GM12878 (cell line): ENCODE data around the gene BEX3. TPM values are rescaled to one million over a fixed set of nuclear protein-coding genes. Genes with fewer than 3 reads are reported as not detected.

Experiments
- ATAC-seq: fragments of 200-7000 bp; cut with Tn5 transposase; 3 replicates; pipeline ENCODE4 v1.9.1; 2020; ENCODE audit warnings: mild to moderate bottlenecking, moderate library complexity
- BruUV-seq: library from RNA; stranded (reverse); fragments of 400-500 nt; replicated peaks from 2 replicates; lab custom pipeline; 2021; lab: Mats Ljungman, UMichigan
- CTCF ChIA-PET: fragments of 300-600 bp; sonication (Branson Sonifier 250); formaldehyde crosslinking; extraction: SDS; loops from one replicate; lab custom pipeline; 2021; ENCODE audit warnings: inconsistent platforms; lab: Yijun Ruan, JAX
- POLR2A ChIA-PET: fragments of 350-600 bp; formaldehyde crosslinking; extraction: SDS; loops from one replicate; lab custom pipeline; 2021; ENCODE audit warnings: inconsistent platforms; lab: Charles Lee
- RAD21 ChIA-PET: fragments of 300-600 bp; sonication (Branson Sonifier 250); formaldehyde crosslinking; loops from one replicate; lab custom pipeline; 2023; ENCODE audit warnings: antibody characterized with exemption; ENCODE audit not compliant: unreplicated experiment; lab: Charles Lee
- SMC1A ChIA-PET: fragments of 300-600 bp; sonication (Branson Sonifier 250); formaldehyde crosslinking; loops from one replicate; lab custom pipeline; 2023; ENCODE audit not compliant: unreplicated experiment, uncharacterized antibody; lab: Charles Lee
- DNase-seq: peaks from one replicate; pipeline ENCODE4 v3.0.0-alpha.2; 2011; ENCODE audit warnings: low read depth, low spot score
- FAIRE-seq: peaks from 3 replicates; lab custom pipeline; 2011; peaks lifted over from hg19 to GRCh38; lab: Jason Lieb, UNC
- H2AFZ ChIP-seq: 2 replicates; pipeline ENCODE4 v1.6.0; 2011; ENCODE audit warnings: low read depth, low read length, control low read depth; ENCODE audit not compliant: control insufficient read depth
- H3K27ac ChIP-seq: 2 replicates; pipeline ENCODE4 v1.5.1; 2011; ENCODE audit warnings: control low read depth; ENCODE audit not compliant: control insufficient read depth, insufficient read depth
- H3K27me3 ChIP-seq, 2 experiments: replicated peaks in 1 of 2; 2 replicates each; pipeline versions ENCODE4 v1.6.0 to v1.6.1; 2011; ENCODE audit warnings: low read length in 1 of 2; ENCODE audit not compliant: control insufficient read depth in 2 of 2, insufficient read depth in 2 of 2
- H3K36me3 ChIP-seq, 2 experiments: 2 replicates each; pipeline ENCODE4 v1.5.1; 2011; ENCODE audit warnings: low read length in 1 of 2; ENCODE audit not compliant: control insufficient read depth in 2 of 2, insufficient read depth in 2 of 2
- H3K4me1 ChIP-seq: 2 replicates; pipeline ENCODE4 v1.6.1; 2011; ENCODE audit warnings: mild to moderate bottlenecking, low read length, moderate library complexity, mixed read lengths; ENCODE audit not compliant: control insufficient read depth, insufficient read depth
- H3K4me2 ChIP-seq: 2 replicates; pipeline ENCODE4 v1.6.0; 2011; ENCODE audit warnings: control low read depth; ENCODE audit not compliant: control insufficient read depth, insufficient read depth
- H3K4me3 ChIP-seq: fragments of 200-600 bp; sonication (generic); 2 replicates; pipeline ENCODE4 v1.5.1; 2016
- H3K79me2 ChIP-seq: 2 replicates; pipeline ENCODE4 v1.6.0; 2011; ENCODE audit warnings: low read length; ENCODE audit not compliant: control insufficient read depth, insufficient read depth
- H3K9ac ChIP-seq: 2 replicates; pipeline ENCODE4 v1.8.0; 2011; ENCODE audit warnings: low read length, control low read depth, mixed read lengths; ENCODE audit not compliant: control insufficient read depth, insufficient read depth
- H3K9me3 ChIP-seq: replicated peaks from 3 replicates; pipeline ENCODE4 v1.5.1; 2011; ENCODE audit warnings: mild to moderate bottlenecking, low read length; ENCODE audit not compliant: control insufficient read depth, insufficient read depth
- H4K20me1 ChIP-seq: 2 replicates; pipeline ENCODE4 v1.6.0; 2011; ENCODE audit not compliant: control insufficient read depth, insufficient read depth
- ASH2L ChIP-seq: fragments of 300-600, 200-600 bp; sonication (generic); IDR thresholded peaks from 2 replicates; pipeline ENCODE4 v1.6.1; 2017; ENCODE audit warnings: low read depth, mild to moderate bottlenecking, borderline replicate concordance
- ATF3 ChIP-seq: IDR thresholded peaks from 2 replicates; pipeline ENCODE4 v1.6.1; 2011; ENCODE audit warnings: low read depth, mild to moderate bottlenecking, low read length, moderate library complexity, borderline replicate concordance; ENCODE audit errors: extremely low read depth
- BMI1 ChIP-seq: fragments of 450-650 bp; IDR thresholded peaks from 2 replicates; pipeline ENCODE4 v1.6.1; 2016; ENCODE audit warnings: mild to moderate bottlenecking, moderate library complexity, borderline replicate concordance
- CBFB ChIP-seq: IDR thresholded peaks from 2 replicates; pipeline ENCODE4 v1.6.1; 2016; ENCODE audit warnings: antibody characterized with exemption, low read depth
- CEBPB ChIP-seq, 2 experiments: fragments of 150-350 bp in 1 of 2; IDR thresholded peaks; 2 replicates each; pipeline ENCODE4 v1.6.1; 2012 to 2014; ENCODE audit warnings: low read depth in 2 of 2, low read length in 2 of 2, borderline replicate concordance in 1 of 2, inconsistent platforms in 1 of 2
- E2F4 ChIP-seq: IDR thresholded peaks from 2 replicates; pipeline ENCODE4 v1.6.1; 2012; ENCODE audit warnings: low read depth, low read length, improper control_type of control experiment
- ELK1 ChIP-seq: IDR thresholded peaks from 2 replicates; pipeline ENCODE4 v1.6.1; 2012; ENCODE audit warnings: low read depth, low read length, improper control_type of control experiment
- ESRRA ChIP-seq: IDR thresholded peaks from 2 replicates; pipeline ENCODE4 v1.6.1; 2012; ENCODE audit warnings: mild to moderate bottlenecking, low read length, improper control_type of control experiment
- IKZF1 ChIP-seq: fragments of 450-650 bp; conservative IDR thresholded peaks from 2 replicates; pipeline ENCODE4 v1.6.1; 2017; ENCODE audit warnings: antibody characterized with exemption, mild to moderate bottlenecking
- IRF5 ChIP-seq: fragments of 450-650 bp; IDR thresholded peaks from 2 replicates; pipeline ENCODE4 v1.6.1; 2017; ENCODE audit warnings: borderline replicate concordance
- JUNB ChIP-seq: IDR thresholded peaks from 2 replicates; pipeline ENCODE4 v1.6.1; 2016; ENCODE audit warnings: antibody characterized with exemption, mild to moderate bottlenecking
- MAX ChIP-seq: IDR thresholded peaks from 2 replicates; pipeline ENCODE4 v1.6.1; 2012; ENCODE audit warnings: low read depth, low read length, improper control_type of control experiment
- POLR2AphosphoS5 ChIP-seq: IDR thresholded peaks from 2 replicates; pipeline ENCODE4 v1.6.1; 2011; ENCODE audit warnings: mild to moderate bottlenecking, low read length, inconsistent platforms
- RAD51 ChIP-seq: fragments of 450-650 bp; IDR thresholded peaks from 2 replicates; pipeline ENCODE4 v1.6.1; 2016; ENCODE audit warnings: moderate library complexity, mild to moderate bottlenecking, inconsistent platforms
- SMAD5 ChIP-seq: IDR thresholded peaks from 2 replicates; pipeline ENCODE4 v1.6.1; 2016; ENCODE audit warnings: antibody characterized with exemption, low read depth
- SREBF1 ChIP-seq: IDR thresholded peaks from 2 replicates; pipeline ENCODE4 v1.6.1; 2012; ENCODE audit warnings: mild to moderate bottlenecking, low read length
- SRF ChIP-seq, 2 experiments: IDR thresholded peaks; 2 replicates each; pipeline ENCODE4 v1.6.1; 2011; ENCODE audit warnings: low read depth in 2 of 2, low read length in 2 of 2, mild to moderate bottlenecking in 1 of 2, moderate library complexity in 1 of 2
- TCF3 ChIP-seq: IDR thresholded peaks from 2 replicates; pipeline ENCODE4 v1.6.1; 2012; ENCODE audit warnings: low read depth, mild to moderate bottlenecking, low read length, borderline replicate concordance; ENCODE audit not compliant: insufficient read depth
- ZZZ3 ChIP-seq: IDR thresholded peaks from 2 replicates; pipeline ENCODE4 v1.6.1; 2011; ENCODE audit warnings: low read depth; ENCODE audit not compliant: control insufficient read depth, insufficient read length
- WGBS: methylation state at CpG from one replicate; pipeline ENCODE4 v1.1.6; 2016; ENCODE audit warnings: low lambda C conversion rate; ENCODE audit not compliant: insufficient replicate concordance, insufficient coverage; ENCODE audit errors: missing lambda C conversion rate; 5-methylcytosine and 5-hydroxymethylcytosine counted together
- in situ Hi-C: fragments of 300-500 bp; cut with MboI; formaldehyde crosslinking; loops from 9 replicates; pipeline ENCODE4 v1.14.3; 2018; ENCODE audit warnings: mixed read lengths
- intact Hi-C: fragments of 100-400 bp; cut with micrococcal nuclease; formaldehyde crosslinking; loops from one replicate; pipeline ENCODE4 v1.14.2; 2022; ENCODE audit not compliant: unreplicated experiment
- polyA plus RNA-seq, 11 experiments: library from polyadenylated mRNA; depleted of rRNA in 4 of 11; unstranded in 6 of 11; stranded (reverse) in 5 of 11; fragments of >200 nt; fragmentation: Nextera tagmentation in 4 of 11; fragmentation: Illumina TruSeq in 1 of 11; extraction: Ambion mirVana in 4 of 11; extraction: Trizol in 1 of 11; gene quantifications; 1 replicate in 1 of 11; 2 replicates in 10 of 11; pipeline versions ENCODE4 v1.2.1 to v1.2.3, GENCODE V29; 2011 to 2016; ENCODE audit warnings: inconsistent platforms in 2 of 11, missing spikeins in 2 of 11, low read depth in 1 of 11
- total RNA-seq, 4 experiments: library from RNA; depleted of rRNA in 3 of 4; stranded (reverse); fragments of >200 nt in 3 of 4; fragmentation: Illumina TruSeq in 1 of 4; extraction: Trizol in 1 of 4; gene quantifications; 2 replicates each; pipeline versions ENCODE4 v1.2.1 to v1.2.3, GENCODE V29; 2013 to 2021

The BEX3 gene
- total and polyA plus RNA-seq, 10 of the 15 experiments (the other 5 are each of a cell fraction or from before 2014, with no cell fraction given), result 1.3 to 1.5 TPM; not detected in 8

GRCh38 chrX:103397707-103398106, 21.4 kb downstream of the BEX3 start:
- ChIA-PET POLR2A (no interaction called here), RAD21 (no interaction called here), CTCF (no interaction called here), SMC1A (no interaction called here)
- H3K9me3 ChIP-seq, result no peaks in the 10 kb centered on the region
- no TSS peak for BruUV-seq
- H4K20me1 ChIP-seq, result no peaks in the 10 kb centered on the region
- H3K27ac ChIP-seq, result no peak overlapping the region
- WGBS, result 18% methylated on average over 4 of the region's 4 CpGs
- no peak for FAIRE-seq
- TF ChIP-seq MAX (no peak), IRF5 (no peak), SRF (IDR thresholded peaks at IDR 0.05; ENCODE audit: low read depth in 2 of 2, low read length in 2 of 2) (no peak), CBFB (no peak), ATF3 (no peak), TCF3 (no peak), E2F4 (no peak), ESRRA (no peak), ZZZ3 (no peak), JUNB (no peak), CEBPB (IDR thresholded peaks at IDR 0.05; ENCODE audit: borderline replicate concordance in 1 of 2, low read depth in 2 of 2, low read length in 2 of 2) (no peak), BMI1 (no peak), ELK1 (no peak), RAD51 (no peak), SMAD5 (no peak), ASH2L (no peak), IKZF1 (no peak), POLR2AphosphoS5 (no peak), SREBF1 (no peak)
- in situ Hi-C loops, result no loop called here
- H3K9ac ChIP-seq, result no peak overlapping the region
- no peak overlapping the region for H3K4me2 ChIP-seq
- H3K27me3 ChIP-seq, result no peaks in the 10 kb centered on the region
- no peak for ATAC-seq
- no peak overlapping the region for H3K4me3 ChIP-seq
- no peaks in the 10 kb centered on the region for H3K36me3 ChIP-seq
- intact Hi-C loops, result no loop called here
- H3K79me2 ChIP-seq, result no peaks in the 10 kb centered on the region
- no peak overlapping the region for H2AFZ ChIP-seq
- no peak for DNase-seq
- no peaks in the 10 kb centered on the region for H3K4me1 ChIP-seq
